Choroid plexus epithelial cell (primary cell): ENCODE data around the gene DCTN5.
A peak's percentile ranks its signal among the peaks of the same experiment; 100 is the strongest.

Experiments
- DNase-seq: peaks from one replicate; pipeline ENCODE4 v3.0.0-alpha.2; 2010; ENCODE audit warnings: low read depth
- H3K4me3 ChIP-seq: 2 replicates; pipeline ENCODE4 v1.5.1; 2011; ENCODE audit warnings: low read depth, mild to moderate bottlenecking, control low read depth, low read length, moderate library complexity
- TF ChIP-seq, protein P1 (sequence below): conservative IDR thresholded peaks from 2 replicates; pipeline ENCODE4 v1.5.1; 2011; ENCODE audit warnings: low read depth, mild to moderate bottlenecking, control low read depth, inconsistent platforms, low read length, moderate library complexity

The DCTN5 gene

DNA sequence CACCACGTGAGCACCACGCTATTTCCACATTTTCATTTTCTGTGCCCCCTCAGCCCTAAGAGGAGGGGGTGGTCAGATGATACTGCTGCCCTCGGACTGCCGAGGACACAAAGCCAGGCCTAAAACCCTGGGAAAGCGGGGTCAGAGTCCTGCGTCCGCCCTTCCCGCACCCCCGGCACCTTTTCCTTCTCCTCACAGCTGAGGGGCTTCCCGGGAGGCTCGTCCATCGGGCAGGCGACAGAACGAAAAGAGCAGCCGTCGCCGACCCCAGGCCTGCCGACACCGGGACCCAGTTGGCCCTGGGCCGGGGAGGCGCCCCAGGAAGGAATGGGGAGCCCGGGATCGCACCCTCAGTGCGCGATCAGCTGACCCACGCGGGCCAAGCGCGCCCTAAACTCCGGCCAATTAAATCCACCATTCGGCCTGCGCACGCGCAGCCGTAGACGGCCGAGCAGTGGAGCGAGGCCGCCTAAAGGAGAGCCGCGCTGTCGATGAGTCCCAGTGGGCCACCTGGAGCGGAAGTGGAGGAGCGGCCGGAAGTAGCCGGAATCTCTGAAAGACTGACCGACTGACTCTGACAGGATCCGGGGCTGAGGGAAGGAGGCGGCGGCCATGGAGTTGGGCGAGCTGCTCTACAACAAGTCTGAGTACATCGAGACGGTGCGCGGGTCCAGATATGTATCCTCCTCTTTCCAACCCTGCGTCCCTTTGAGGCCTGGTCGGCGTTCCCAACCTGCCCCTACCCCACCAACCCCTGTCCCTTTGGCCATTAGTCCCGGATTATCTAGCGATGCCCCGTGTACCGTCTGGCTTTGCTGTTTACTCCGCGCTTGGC is at the start of gene DCTN5, which contains the start of gene PALB2:
TSS of gene DCTN5 (plus strand) at position 536 of the 835 bp plus-strand sequence. CDS start at position 613, 77 bp downstream.
TSS of gene PALB2 (minus strand) at position 380 of the 835 bp plus-strand sequence. CDS start at position 227, 153 bp downstream.
- peak within 1 kb of the TSS; percentile 80 for H3K4me3 ChIP-seq
- TF ChIP-seq, protein P1, sequence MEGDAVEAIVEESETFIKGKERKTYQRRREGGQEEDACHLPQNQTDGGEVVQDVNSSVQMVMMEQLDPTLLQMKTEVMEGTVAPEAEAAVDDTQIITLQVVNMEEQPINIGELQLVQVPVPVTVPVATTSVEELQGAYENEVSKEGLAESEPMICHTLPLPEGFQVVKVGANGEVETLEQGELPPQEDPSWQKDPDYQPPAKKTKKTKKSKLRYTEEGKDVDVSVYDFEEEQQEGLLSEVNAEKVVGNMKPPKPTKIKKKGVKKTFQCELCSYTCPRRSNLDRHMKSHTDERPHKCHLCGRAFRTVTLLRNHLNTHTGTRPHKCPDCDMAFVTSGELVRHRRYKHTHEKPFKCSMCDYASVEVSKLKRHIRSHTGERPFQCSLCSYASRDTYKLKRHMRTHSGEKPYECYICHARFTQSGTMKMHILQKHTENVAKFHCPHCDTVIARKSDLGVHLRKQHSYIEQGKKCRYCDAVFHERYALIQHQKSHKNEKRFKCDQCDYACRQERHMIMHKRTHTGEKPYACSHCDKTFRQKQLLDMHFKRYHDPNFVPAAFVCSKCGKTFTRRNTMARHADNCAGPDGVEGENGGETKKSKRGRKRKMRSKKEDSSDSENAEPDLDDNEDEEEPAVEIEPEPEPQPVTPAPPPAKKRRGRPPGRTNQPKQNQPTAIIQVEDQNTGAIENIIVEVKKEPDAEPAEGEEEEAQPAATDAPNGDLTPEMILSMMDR = no peak
- DNase-seq = peak; percentile 95

DNA sequence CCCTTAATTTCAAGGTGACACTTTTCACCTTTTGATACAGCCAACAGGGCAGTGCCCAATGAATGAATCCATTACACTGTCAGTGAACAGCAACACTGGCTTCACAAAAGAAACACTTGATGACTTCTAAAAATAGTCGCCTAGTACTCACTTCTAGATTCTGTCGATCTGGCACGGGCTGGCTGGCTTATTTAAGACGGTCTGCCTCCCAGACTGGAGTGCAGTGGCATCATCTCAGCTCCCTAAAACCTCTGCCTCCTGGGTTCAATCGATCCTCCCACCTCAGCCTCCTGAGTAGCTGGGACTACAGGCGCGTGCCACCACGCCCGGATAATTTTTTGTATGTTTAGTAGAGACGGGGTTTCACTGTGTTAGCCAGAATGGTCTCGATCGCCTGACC is 47.1 kb upstream of the DCTN5 start:
- TF ChIP-seq, protein P1 = no peak
- H3K4me3 ChIP-seq = no peak overlapping the region
- DNase-seq = no peak

DNA sequence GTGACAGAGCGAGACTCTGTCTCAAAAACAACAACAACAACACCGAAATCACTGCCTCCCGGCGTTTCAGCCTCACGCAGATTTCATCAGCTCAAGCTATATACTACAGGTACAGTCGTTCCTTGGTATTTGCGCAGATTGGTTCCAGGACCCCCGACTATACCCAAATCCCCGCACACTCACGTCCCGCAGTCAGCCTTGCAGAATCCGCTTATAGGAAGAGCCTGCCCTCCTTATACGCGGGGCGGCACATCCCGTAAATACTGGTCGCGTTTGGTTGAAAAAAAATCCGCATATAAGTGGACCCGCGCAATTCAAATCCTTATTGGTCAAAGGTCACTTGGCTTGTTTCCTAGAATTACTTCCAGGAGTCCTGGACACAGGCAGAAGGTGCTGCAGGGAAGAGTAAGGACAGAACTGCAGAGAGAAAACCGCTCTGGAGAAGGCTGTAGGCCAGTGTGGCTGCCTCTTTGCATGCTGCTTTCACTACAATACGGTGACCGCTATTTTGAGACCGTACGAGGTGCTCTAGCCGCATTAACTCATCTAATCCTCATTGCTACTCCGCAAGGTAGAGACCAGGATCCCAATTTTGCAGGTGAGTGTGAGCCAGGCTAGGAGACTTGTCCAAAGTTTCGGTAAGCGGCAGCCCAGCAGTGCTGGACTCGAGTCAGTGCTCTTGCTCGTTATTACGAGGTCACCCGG is 45.9 kb upstream of the DCTN5 start:
- peak overlapping the region; percentile 97 for H3K4me3 ChIP-seq
- TF ChIP-seq, protein P1 = no peak
- peak; percentile 33 for DNase-seq

DNA sequence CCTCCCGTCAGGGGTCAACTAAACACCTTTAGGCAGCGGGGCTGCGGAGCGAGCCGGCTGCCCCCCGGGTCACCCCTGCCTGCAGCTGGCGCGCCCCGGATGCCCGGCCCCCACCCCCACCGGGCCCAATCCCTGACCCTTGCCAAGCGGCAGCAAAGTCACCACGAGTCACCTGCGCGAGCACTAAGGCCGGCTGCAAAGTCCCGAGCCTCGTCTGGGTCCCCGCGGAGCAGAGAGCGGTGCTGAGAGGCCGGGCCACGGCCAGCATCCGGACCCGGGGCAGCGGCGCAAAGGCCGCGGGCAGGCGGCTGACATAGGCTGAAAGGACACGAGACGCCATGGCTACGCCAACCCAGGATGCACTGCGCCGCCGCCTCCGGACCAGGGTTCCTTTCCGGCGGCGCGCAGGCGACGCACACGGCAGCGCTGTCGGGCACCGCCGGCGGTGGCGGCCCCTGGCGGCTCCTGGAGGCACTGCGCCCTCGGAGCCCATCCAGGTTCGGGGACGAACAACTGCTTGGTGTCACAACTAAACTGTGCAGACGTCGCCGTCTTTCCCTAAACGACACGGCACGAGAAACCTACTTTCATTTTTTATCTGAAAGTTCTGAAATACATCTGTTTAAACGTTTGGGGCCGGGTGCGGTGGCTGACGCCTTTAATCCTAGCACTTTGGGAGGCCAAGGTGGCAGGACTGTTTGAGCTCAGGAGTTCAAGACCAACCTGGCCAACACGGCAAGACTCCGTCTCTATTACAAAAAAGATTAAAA is 45.1 kb upstream of the DCTN5 start, which contains the start of gene NDUFAB1:
TSS of gene NDUFAB1 (minus strand) at position 366 of the 770 bp plus-strand sequence. CDS start at position 340, 26 bp downstream.
- TF ChIP-seq, protein P1 = peak; percentile 67
- peak within 1 kb of the TSS; percentile 97 for H3K4me3 ChIP-seq
- peak; percentile 89 for DNase-seq

DNA sequence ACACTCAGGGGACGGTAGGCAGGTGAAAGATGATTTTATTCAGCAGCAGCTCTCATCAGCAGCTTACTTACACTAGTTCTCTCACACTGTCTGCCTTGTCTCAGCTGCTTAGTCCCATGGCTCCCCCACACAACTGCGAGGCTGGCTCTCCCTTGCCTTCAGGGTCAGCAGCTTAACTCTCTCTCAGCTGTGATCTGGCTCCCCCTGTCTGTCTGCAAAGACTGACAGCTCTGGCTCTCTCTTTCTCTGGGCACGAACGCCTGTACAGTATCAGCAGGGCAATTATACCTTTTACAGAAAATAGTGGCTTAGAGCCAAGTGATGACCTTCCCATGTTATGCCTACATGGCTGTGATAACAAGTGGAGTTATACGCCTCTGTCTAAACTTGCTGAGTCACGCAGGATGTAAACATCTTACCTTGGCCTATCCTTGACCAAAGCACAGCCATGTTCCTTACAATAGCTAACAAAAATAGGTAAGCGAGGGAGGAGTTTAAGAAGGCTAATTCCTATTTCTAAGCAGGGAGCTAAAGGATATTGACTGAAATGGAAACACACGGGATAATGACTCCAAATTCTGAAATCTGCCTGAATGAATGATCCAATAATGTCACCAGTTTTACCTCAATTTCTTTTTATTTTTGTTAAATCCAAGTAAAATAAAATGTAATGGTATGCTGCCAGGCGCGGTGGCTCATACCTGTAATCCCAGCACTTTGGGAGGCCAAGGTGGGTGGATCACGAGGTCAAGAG is 44.1 kb upstream of the DCTN5 start:
- DNase-seq = peak; percentile 7
- TF ChIP-seq, protein P1 = peak; percentile 29

DNA sequence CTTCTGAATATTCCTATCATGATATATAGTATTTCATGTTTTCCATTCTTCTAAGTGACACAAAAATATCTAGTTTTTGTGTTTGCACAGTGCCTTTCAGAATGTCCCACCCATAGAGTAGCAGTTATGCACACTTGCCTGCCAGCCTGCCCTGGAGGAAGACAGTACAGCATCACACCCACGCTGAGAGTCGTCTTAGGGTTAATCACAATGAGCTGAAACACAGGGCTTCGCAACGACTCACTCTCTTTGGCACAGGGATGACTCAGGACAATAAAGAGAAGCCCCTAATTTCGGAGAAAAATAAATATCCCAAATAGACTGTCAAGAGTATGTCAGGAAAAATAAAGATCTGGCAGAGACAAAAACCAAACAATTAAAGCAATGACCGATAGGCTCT is 33.5 kb upstream of the DCTN5 start:
- DNase-seq = no peak
- TF ChIP-seq, protein P1 = no peak
- H3K4me3 ChIP-seq = no peak overlapping the region

More for the DNA sequence above, 44.1 kb upstream of the DCTN5 start:
- no peak overlapping the region for H3K4me3 ChIP-seq
